Fibroblast of skin of scalp (primary cell): ENCODE measurements around the gene STOML2.

ENCODE experiments used
- DNase-seq: peaks from one replicate; pipeline ENCODE4 v3.0.0-alpha.2; 2013

STOML2 gene

DNA sequence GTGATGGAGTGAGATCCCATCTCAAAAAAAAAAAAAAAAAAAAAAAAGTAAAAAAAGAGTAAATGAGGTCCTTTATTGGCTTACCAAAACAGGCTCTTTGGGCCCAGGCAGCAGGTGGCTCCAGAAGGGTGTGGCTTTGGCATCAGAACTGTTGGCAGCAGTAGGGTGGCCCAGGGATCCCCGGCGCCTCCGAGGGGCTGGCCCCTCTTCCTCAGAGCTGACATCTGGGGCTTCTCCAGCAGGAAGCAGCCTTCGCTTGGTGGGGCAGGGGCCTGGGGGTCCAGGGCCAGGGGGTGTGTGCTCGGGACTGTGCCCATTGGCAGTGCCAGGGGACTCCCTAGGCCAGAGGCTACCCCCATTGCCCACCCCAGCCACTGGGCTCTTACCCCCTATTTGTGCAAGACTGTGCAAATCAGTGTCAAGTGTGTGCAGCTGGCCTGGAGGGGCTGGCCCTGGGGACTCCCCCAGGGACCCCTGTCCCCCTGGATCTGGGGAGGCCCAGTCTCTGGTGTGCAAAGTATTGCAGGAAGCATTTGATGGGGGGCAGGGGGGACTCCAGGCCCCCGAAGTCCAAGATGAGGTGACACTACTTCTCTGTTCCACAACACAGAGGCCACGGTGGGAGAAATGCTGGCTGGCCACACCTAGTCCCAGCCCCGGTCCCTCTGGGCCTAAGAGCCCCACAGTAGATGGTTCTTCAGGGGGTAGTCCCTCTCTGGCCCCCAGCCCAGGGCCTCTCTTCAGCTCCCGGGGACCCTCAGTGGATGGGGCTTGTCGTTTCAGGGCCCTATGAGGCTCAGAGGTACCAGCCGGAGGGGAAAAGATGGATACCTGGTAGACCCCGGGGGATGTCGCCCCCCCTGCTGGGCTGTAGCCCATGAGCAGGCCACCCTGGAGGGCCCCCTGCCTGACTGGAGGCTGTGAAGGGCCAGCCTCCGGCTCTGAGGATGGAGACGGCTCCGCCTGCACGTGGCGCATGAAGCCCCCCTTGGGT, 4.7 kb upstream of the STOML2 start:
- no peak for DNase-seq

GRCh38 chr9:35106343-35106730, 3.4 kb upstream of the STOML2 start:
- DNase-seq, result no peak

DNA sequence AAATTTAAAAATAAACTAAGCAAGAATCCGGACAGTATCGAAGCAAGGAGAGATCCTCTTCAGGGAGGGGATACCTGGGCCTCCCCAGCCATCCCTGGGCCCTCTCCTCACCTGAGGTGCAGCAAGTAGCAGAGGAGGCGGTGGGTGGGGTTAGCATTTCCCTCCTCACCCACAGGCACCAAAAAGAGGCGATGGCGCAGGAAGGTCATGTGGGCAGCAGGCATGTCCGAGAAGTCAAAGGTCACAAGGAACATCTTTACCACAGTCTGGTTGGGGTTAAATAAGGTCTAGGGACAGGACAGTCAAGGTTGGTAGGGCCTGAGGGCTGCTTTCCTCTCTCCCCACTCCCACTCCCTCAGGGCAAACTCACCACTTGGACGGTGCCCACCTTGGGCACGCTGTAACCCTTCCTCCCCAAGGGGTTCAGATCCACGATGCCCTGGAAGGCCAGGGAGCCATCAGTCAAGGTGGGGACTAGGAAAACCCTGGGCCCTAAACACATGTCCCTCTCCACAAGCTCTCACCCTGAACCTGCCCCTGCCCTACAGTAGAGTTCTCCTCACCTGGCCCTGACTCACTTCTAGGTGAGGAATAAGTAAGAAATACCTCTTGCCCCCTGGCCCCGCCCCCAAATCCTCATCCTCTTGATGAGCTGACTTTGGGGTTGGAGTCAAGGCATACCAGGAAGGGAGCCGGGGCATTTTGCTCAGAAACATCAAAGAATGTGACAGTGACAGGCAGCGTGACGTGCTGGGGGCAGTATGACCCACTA, 2.8 kb upstream of the STOML2 start:
- DNase-seq, result no peak

DNA sequence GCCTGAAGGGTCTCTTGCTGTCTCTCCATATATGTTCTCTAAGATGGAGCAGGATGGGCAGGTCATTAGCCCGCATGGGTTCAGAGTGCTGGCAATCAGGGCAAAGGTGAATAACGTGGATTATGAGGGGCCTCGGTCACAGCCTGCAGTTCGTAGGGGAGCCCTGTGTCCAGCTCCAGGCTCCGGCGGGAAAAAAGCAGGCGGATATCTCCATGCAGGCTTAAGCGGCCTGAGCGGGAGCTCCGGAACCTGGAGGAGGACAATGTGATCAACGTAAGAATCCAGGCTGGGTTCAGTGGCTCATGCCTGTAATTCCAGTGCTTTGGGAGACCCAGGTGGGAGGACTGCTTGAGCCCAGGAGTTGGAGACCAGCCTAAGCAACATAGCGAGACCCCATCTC, 2.2 kb upstream of the STOML2 start:
- DNase-seq, result no peak

- no peak for DNase-seq
Observed at GRCh38 chr9:35104586-35104985, 1.7 kb upstream of the STOML2 start.

DNA sequence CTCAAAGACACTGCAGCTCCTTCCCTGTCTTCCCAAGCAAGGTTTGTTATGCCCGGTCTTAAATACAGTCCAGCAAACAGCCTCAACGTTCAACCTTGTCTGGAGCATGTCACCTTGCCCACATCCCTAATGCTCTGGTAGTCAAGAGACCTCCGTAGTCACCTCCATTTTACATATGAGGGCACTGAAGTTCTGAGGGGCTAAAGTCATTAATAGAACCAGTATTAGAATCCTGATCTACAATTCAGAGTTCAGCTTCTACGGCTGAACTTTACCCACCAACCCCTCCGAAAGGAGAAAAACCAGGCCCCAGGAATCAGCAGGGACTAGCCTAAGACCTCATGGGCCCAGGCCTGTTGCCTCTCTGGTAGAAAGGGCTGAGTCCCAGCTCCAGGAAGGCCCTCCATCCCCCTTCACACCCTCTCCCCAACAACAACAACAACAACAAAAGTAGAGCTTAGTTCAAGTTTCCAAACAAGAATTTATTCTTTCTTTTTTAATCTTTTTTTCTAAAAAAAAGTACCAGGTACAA, 795 bp upstream of the STOML2 start:
- no peak for DNase-seq

- no peak for DNase-seq
Observed at GRCh38 chr9:35102465-35102768, 514 bp downstream of the STOML2 start.

DNA sequence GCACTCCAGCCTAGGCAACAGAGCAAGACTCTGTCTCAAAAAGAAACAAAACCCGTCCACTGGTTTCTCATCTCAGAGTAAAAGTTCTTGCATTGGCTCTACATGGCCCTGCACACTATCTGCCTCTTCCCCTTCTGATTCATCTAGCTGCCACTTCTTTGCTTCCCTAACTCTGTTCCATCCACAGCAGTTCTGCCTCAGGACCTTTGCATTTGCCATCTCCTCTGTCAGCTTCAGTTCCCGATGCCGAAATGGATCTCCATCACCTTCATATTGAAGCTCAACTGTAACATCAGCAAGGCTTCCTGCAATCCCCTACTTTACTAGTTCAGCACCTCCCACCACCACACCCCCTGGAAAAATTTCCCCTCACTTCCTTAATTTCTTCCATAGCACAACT, 5.4 kb downstream of the STOML2 start:
- DNase-seq, result no peak

DNA sequence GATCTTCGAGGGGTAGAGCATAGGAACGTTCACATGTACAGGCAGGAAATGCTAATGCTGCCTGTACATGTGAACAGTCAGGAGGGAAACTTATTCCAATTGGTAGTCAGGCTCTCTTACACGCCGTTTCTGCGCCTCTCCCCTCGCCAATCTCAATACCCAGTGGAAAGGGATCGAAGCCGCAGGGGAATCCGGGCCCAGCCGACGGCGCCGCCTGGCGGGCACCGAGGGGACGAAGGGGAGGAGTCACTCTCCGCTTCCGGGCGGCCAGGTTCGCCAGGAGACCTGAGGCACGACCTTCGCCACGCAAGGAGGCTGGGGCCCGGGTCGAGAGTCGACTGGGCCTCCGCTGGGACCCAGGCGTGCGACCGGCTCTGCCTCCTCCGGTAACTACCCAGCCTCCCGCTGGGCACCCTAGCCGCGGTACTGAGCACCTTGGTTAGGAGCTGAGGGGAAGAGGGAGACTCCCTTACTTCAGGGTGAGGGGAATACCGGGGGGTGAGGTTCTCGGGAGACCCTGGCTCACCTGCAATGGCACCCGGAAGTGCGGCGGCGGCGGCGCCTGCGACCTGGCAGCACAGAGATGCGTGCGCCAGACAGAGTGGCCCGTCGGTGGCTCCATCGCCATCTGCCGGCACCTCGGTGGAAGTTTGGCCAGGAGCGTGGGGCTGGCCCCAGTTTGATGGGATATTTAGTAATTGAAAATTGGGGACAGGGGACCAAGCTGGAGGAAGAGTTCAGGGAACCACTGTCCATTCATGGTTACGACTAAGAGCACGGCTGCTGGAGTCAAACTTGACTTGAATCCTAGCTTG, 6.7 kb downstream of the STOML2 start, which contains the start of gene PIGO:
Gene PIGO (minus strand): TSS at position 557 of the 815 bp plus-strand sequence. CDS start 1,026 bp downstream, outside the sequence.
- DNase-seq, result peak; percentile 83

- DNase-seq, result no peak
Observed at GRCh38 chr9:35091536-35091935, 11.4 kb downstream of the STOML2 start.

- DNase-seq, result no peak
Observed at GRCh38 chr9:35089434-35089833, 13.5 kb downstream of the STOML2 start.

GRCh38 chr9:35085078-35085477, 17.9 kb downstream of the STOML2 start:
- DNase-seq, result no peak

DNA sequence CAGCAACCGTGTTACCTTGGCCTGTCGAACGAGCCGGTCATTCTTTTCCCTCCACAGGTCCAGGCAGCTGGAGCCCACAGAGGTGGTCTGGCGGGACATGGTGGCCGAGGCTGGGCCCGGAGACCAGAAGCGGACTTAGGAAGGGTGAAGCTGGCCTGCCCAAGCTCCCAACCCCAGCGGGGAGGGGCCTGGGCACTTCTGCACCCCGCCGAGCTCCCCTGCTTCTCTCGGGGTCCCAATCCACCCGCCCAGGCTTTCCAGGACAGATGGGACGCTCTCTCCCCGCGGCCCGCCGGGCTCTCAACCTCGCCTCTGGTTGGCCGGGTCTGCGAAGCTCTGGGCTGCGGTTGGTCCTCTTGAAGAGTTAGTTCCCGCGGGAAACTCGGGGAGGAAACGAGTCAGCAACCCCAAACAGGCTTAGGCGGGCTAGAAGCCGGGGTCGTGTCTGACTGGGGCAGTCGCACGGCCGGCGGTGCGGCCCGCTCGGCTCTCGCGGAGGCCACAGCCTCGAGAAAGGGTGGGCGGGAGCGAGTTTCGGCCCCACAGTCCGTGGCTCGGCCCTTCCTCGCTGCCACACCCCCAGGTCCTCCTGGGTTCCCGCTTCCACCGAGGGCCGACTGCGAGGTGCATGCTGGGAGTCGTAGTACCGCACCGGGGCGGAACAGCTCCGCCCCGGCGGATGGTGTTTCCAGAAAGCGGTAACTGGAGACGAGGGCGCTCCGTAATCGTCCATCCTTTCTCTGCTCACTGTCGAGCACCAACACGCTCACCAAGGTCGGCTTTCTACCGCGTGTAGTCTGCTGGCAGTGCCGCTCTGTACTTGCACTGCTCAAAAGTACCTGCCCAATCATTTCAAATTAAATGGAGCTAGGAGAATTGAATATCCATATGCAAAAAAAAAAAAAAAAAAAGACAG, 23.2 kb downstream of the STOML2 start, which contains the start of gene FANCG:
Gene FANCG (minus strand): TSS at position 517 of the 916 bp plus-strand sequence. CDS start 418 bp downstream, at position 99.
- peak; percentile 91 for DNase-seq

DNA sequence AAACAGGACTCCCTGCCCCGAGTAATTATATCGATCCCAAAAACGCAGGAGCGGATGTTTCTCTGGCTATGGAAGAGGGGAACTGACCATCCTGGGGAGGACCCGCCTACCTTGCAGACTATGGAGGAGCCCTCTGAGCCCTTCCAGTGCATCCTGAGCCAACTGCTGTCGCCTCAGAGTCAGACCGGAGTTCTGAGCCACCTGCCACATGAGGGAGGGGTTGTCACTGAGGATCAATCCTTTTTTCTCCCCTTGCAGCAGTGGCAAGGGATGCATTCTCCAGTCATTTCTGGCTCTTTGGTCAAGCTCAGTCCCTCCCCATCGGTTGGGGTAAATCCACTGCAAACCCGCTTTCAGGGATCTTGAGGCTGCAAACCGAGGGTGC, 23.9 kb downstream of the STOML2 start:
- DNase-seq, result no peak

DNA sequence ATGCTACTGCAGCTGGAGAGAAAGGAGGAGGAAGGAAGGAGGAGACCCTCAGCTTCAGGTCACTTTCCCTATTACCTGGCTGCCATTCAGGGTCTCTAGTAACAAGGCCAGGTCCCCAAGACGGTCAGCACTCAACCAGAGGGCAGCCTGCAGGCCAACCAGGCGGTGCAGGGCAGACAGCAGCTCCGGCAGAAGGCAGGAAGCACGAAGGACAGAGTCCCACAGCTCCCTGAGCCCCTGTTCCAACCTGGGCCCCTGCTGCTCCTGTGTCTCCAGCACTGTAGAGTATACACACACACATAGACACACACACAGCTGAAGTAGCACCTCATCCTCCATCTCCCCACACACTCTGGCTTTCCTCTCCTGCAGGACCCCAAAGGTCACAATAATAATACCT, 24.9 kb downstream of the STOML2 start:
- no peak for DNase-seq

- DNase-seq, result no peak
Observed at GRCh38 chr9:35076848-35077247, 26.1 kb downstream of the STOML2 start.

DNA sequence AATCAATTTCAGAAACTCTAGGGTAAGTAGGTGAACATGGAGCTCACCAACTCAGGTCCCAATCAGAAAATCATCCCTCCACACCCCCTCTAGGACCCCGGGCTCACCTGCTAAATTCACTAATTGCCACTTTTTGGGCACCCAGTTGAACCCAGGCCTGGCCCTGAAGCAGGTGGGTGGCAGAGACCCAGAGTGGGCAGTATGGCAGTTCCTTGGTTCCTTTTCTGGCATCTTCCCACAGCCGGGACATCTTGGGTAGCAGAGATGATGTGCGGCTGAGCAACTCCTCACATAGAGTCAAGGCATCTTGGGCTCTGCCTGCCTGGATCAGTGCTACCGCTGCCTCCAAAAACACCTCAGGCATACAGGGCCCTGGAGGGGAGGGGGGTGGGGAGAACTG, 27.6 kb downstream of the STOML2 start:
- DNase-seq, result no peak

- DNase-seq, result no peak
Observed at GRCh38 chr9:35074791-35075190, 28.1 kb downstream of the STOML2 start.

DNA sequence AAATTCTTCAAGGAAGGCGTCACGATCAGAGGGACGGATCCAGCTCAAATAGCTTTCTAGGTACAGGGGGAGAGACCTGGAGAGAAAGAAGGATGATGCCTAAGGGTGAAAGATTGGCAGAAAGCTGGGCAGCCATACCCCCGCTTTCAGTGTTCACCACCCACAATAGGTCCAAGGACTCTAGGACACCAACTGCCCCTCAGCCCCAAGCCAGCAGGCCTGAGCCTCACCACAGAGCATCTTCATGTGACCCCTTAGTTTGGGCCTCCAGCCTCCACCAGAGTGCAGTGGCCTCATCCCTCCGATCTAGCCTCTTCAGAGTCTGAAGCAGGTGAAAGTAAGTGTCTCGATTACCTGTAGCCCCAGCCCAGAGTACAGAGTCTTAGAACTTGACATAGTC, 28.8 kb downstream of the STOML2 start:
- DNase-seq, result no peak

DNA sequence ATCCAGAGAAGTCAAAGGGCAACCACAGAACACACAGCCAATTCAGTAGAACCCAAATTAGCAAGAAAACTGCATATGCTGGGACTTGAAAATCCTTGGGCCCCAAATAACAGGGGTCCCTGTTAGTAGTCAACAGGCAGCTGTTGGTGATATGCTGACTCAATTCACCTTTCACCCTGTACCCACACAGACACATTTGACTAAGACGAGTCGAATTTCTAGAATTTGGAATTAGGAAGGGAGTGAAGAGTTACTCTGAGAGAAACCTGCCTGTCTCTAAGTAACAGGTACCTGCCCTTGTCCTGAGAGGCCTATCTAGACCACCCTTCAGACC, 29.7 kb downstream of the STOML2 start:
- DNase-seq, result no peak

DNA sequence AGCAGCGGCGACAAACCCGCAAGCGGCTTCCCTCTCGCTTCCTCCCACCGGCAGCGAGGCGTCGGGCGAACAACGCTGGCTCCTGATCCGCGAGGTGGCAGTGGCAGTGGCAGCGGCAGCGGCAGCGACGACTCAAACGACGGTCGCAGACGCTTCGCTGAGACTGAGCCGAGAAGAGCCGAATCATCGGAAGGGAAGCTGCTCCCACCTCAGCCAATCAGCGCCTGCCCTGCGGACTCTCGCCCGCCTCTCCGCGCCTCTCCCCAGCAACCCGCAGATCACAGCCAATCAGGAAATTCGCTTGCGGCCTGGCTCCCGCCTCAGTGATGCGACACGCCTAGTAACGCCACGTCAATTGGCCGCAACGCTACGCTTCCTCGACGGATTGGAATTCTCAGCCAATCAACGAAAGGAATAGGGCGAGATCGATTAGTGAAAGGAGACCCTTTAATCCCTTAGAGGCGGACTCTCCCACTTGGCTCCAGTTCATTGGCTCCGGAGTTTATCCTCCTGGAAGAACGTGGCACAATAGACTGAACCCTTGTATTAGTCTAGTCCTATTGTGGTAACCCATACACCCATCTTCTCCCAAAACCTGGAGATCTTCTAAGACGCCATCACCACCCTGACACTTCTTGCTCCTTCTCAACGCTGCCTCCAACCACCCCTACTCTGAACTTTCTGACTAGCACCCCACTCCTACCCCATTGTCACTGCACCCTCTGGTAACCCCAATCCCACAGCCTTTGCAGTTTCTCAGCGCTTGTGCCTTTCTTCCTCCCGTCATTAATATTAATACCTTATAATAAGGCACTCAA, 30.3 kb downstream of the STOML2 start, which contains the start of gene VCP:
Gene VCP (minus strand): TSS at position 165 of the 818 bp plus-strand sequence. CDS start 272 bp downstream, outside the sequence.
- peak; percentile 100 for DNase-seq
